Left lung (tissue), 10 donors: ENCODE results near the gene ILF3. TPM values are rescaled to one million over a fixed set of nuclear protein-coding genes. Genes with fewer than 3 reads are reported as not detected.
A peak's percentile ranks its signal among the peaks of the same experiment; 100 is the strongest.

Source experiments
- ATAC-seq: fragments of 200-7000 bp; cut with Tn5 transposase; one replicate; pipeline ENCODE4 v1.9.1; 2020; ENCODE audit warnings: moderate library complexity
- DNase-seq, 4 donors: peaks; one replicate each; pipeline ENCODE4 v3.0.0-alpha.2; 2013 to 2020
- H3K27ac ChIP-seq, 2 donors: fragments of 200-600 bp; sonication (generic) in 1 of 2; one replicate each; pipeline versions ENCODE4 v1.5.0 to v1.8.0; 2020 to 2021
- H3K27me3 ChIP-seq, 2 donors: fragments of 200-600 bp; sonication (generic) in 1 of 2; one replicate each; pipeline versions ENCODE4 v1.5.0 to v1.8.0; 2020 to 2021
- H3K36me3 ChIP-seq, 2 donors: fragments of 200-600 bp; sonication (generic) in 1 of 2; one replicate each; pipeline versions ENCODE4 v1.5.0 to v1.8.0; 2020 to 2021
- H3K4me1 ChIP-seq, 2 donors: fragments of 200-600 bp; one replicate each; pipeline ENCODE4 v1.8.0; 2021
- H3K4me3 ChIP-seq, 2 donors: fragments of 200-600 bp; sonication (generic) in 1 of 2; one replicate each; pipeline versions ENCODE4 v1.5.0 to v1.8.0; 2020 to 2021; ENCODE audit warnings: mild to moderate bottlenecking in 1 of 2
- H3K9me3 ChIP-seq, 2 donors: fragments of 200-600 bp; sonication (generic) in 1 of 2; one replicate each; pipeline versions ENCODE4 v1.5.0 to v1.8.0; 2020 to 2021
- CTCF ChIP-seq, 2 donors: fragments of 200-600 bp; sonication (generic) in 1 of 2; IDR thresholded peaks; one replicate each; pipeline versions ENCODE4 v1.5.0 to v1.8.0; 2021; ENCODE audit warnings: antibody characterized with exemption in 2 of 2
- intact Hi-C, 2 donors: fragments of 100-400 bp; cut with DNase I; formaldehyde crosslinking; loops; one replicate each; pipeline versions ENCODE4 v1.11.2 to v1.14.2; 2022
- polyA plus RNA-seq, 6 donors: library from polyadenylated mRNA; unstranded; fragments of 120-200 nt; gene quantifications; one replicate each; pipeline ENCODE4 v1.2.1, GENCODE V29; 2013; ENCODE audit not compliant: insufficient read length in 6 of 6
- total RNA-seq, 2 donors: library from RNA; stranded (reverse); fragmentation: NEBNext Ultra II Directional; extraction: Animal tissue kit (Norgen Biotek cat#: 25700); gene quantifications; one replicate each; pipeline ENCODE4 v1.2.1, GENCODE V29; 2021
- donor health status: DM: no; HTN: yes; CAD: no.
- donor health status: DM: no; HTN: no; CAD: no.

ILF3 gene
- total and polyA plus RNA-seq, 8 donors: 161 to 357 (median 298) TPM

GRCh38 chr19:10624585-10624984, 29.6 kb upstream of the ILF3 start:
- Histone ChIP-seq H3K27ac (peak overlapping the region; percentile 78 to 84), H3K4me3 (peak overlapping the region; percentile 52 to 53)
- peak; percentile 48 for ATAC-seq

GRCh38 chr19:10625003-10625761, 29.0 kb upstream of the ILF3 start, which contains the start of gene SLC44A2:
Gene SLC44A2, plus strand, starts transcription at chr19:10625553. Its CDS starts 81 bp downstream, at chr19:10625634.
- Histone ChIP-seq H3K27me3 (no peaks in the 10 kb centered on the region), H3K36me3 (peaks cover 0 to 42% of the 10 kb centered on the region in 2 donors), H3K4me3 (peak within 1 kb of the TSS; percentile 52 to 53), H3K4me1 (peaks cover 8 to 30% of the 10 kb centered on the region in 2 donors), H3K27ac (peak within 1 kb of the TSS; percentile 78 to 84), H3K9me3 (no peaks in the 10 kb centered on the region)
- intact Hi-C loops: no loop called here
- TF ChIP-seq CTCF (IDR thresholded peaks at IDR 0.05): no peak
- DNase-seq (peak; percentile 81 to 94 (median 90)), ATAC-seq (peak; percentile 97)

More at GRCh38 chr19:10624585-10624984, 29.6 kb upstream of the ILF3 start:
- no peak for TF ChIP-seq CTCF (IDR thresholded peaks at IDR 0.05)
- peaks cover 8 to 30% of the 10 kb centered on the region in 2 donors for H3K4me1 ChIP-seq
- H3K36me3 ChIP-seq: peaks cover 0 to 36% of the 10 kb centered on the region in 2 donors
- no peaks in the 10 kb centered on the region for H3K9me3 ChIP-seq
- intact Hi-C loops: no loop called here
- H3K27me3 ChIP-seq: no peaks in the 10 kb centered on the region
- DNase-seq: no peak

- Histone ChIP-seq H3K4me1 (peaks cover 8 to 28% of the 10 kb centered on the region in 2 donors), H3K4me3 (peak overlapping the region; percentile 52 to 53), H3K27ac (peak overlapping the region; percentile 78 to 84), H3K27me3 (no peaks in the 10 kb centered on the region), H3K9me3 (no peaks in the 10 kb centered on the region), H3K36me3 (peaks cover 0 to 47% of the 10 kb centered on the region in 2 donors)
- ATAC-seq (peak; percentile 17), DNase-seq (no peak)
- TF ChIP-seq CTCF (IDR thresholded peaks at IDR 0.05): no peak
- intact Hi-C loops: no loop called here
These were observed 28.4 kb upstream of the ILF3 start for GRCh38 chr19:10625762-10626138.

- DNase-seq: no peak
- H3K27ac ChIP-seq: peak overlapping the region in 1 of 2 donors; percentile 10
- no peaks in the 10 kb centered on the region for H3K27me3 ChIP-seq
- TF ChIP-seq CTCF (IDR thresholded peaks at IDR 0.05): no peak
- no peak for ATAC-seq
- no peaks in the 10 kb centered on the region for H3K9me3 ChIP-seq
- peaks cover 0 to 26% of the 10 kb centered on the region in 2 donors for H3K4me1 ChIP-seq
- intact Hi-C loops: no loop called here
- H3K36me3 ChIP-seq: peaks cover 0 to 100% of the 10 kb centered on the region in 2 donors
- no peak overlapping the region for H3K4me3 ChIP-seq
These were observed 22.3 kb upstream of the ILF3 start for GRCh38 chr19:10631874-10632273.

GRCh38 chr19:10634430-10634829, 19.7 kb upstream of the ILF3 start:
- DNase-seq (no peak), ATAC-seq (no peak)
- Histone ChIP-seq H3K27ac (no peak overlapping the region), H3K4me3 (no peak overlapping the region), H3K4me1 (peaks cover 0 to 41% of the 10 kb centered on the region in 2 donors), H3K27me3 (no peaks in the 10 kb centered on the region), H3K9me3 (no peaks in the 10 kb centered on the region), H3K36me3 (peaks cover 0 to 100% of the 10 kb centered on the region in 2 donors)
- intact Hi-C loops: no loop called here
- TF ChIP-seq CTCF (IDR thresholded peaks at IDR 0.05): no peak
